ENCODE measurements around the gene KLHDC7B. TPM values are rescaled to one million over a fixed set of nuclear protein-coding genes. Genes with fewer than 3 reads are reported as not detected.

Gene KLHDC7B
- total RNA-seq, 2 experiments from 2014 or later = 0.25 to 0.46 TPM

- CTCF ChIA-PET (ENCODE audit: unreplicated experiment) = no interaction called here
Observed at GRCh38 chr22:50504369-50505211, 41.1 kb upstream of the KLHDC7B start.

GRCh38 chr22:50505276-50505775 lies 40.4 kb upstream of the KLHDC7B start:
- ChIA-PET CTCF (ENCODE audit: unreplicated experiment) (no interaction called here), POLR2A (no interaction called here)
- TF ChIP-seq EZH2phosphoT487 (IDR thresholded peaks at IDR 0.05; ENCODE audit: borderline replicate concordance, low read depth, low read length) (no peak), CTCF (conservative IDR thresholded peaks at IDR 0.05; ENCODE audit: low read length) (no peak)
- H3K27ac ChIP-seq (ENCODE audit: low read depth, low read length, poor library complexity, severe bottlenecking) = no peak overlapping the region
- peaks cover 4% of the 10 kb centered on the region; the same call in 1 of the 2 replicates for H4K20me1 ChIP-seq (ENCODE audit: insufficient read depth, low read length)
- intact Hi-C loops (cut with micrococcal nuclease; ENCODE audit: unreplicated experiment) = loop anchor here (5.0 to 10.0 kb wide), 2 partner anchors 233 to 261 kb away; partner anchors contain the start of genes MAPK11 and TUBGCP6
- no peak overlapping the region for H2AFZ ChIP-seq (ENCODE audit: low read length)
- H3K4me3 ChIP-seq (ENCODE audit: low read depth, low read length, poor library complexity, severe bottlenecking) = no peak overlapping the region
- H3K4me2 ChIP-seq (ENCODE audit: low read length) = no peak overlapping the region
- peaks cover 22% of the 10 kb centered on the region for H3K4me1 ChIP-seq (ENCODE audit: insufficient read depth, low read length, poor library complexity, severe bottlenecking)
- peaks cover 24% of the 10 kb centered on the region; the same call in 1 of the 2 replicates for H3K36me3 ChIP-seq (ENCODE audit: insufficient read depth, low read length)
- H3K9me2 ChIP-seq (ENCODE audit: insufficient read depth, low read length) = no peaks in the 10 kb centered on the region
- H3K79me2 ChIP-seq (ENCODE audit: insufficient read depth, low read depth, low read length) = peaks cover 27% of the 10 kb centered on the region
- H3K9me3 ChIP-seq (ENCODE audit: low read length) = no peaks in the 10 kb centered on the region
- no peak for DNase-seq (ENCODE audit: low spot score)
- BruUV-seq (replicated peaks) = no TSS peak

More at GRCh38 chr22:50504369-50505211, 41.1 kb upstream of the KLHDC7B start:
- no TSS peak for BruUV-seq (replicated peaks)
- Histone ChIP-seq H3K79me2 (ENCODE audit: insufficient read depth, low read depth, low read length) (peaks cover 20% of the 10 kb centered on the region), H2AFZ (ENCODE audit: low read length) (no peak overlapping the region), H3K9me2 (ENCODE audit: insufficient read depth, low read length) (no peaks in the 10 kb centered on the region), H3K9me3 (ENCODE audit: low read length) (no peaks in the 10 kb centered on the region), H3K27ac (ENCODE audit: low read depth, low read length, poor library complexity, severe bottlenecking) (no peak overlapping the region), H3K36me3 (ENCODE audit: insufficient read depth, low read length) (peaks cover 20% of the 10 kb centered on the region; the same call in 1 of the 2 replicates), H3K4me1 (ENCODE audit: insufficient read depth, low read length, poor library complexity, severe bottlenecking) (peaks cover 17% of the 10 kb centered on the region), H3K4me3 (ENCODE audit: low read depth, low read length, poor library complexity, severe bottlenecking) (no peak overlapping the region), H4K20me1 (ENCODE audit: insufficient read depth, low read length) (peaks cover 4% of the 10 kb centered on the region; the same call in 1 of the 2 replicates), H3K4me2 (ENCODE audit: low read length) (no peak overlapping the region)
- intact Hi-C loops (cut with micrococcal nuclease; ENCODE audit: unreplicated experiment) = loop anchor here (5.0 to 10.0 kb wide), 2 partner anchors 232 to 260 kb away; partner anchors contain the start of genes MAPK11 and TUBGCP6
- no peak for DNase-seq (ENCODE audit: low spot score)
- POLR2A ChIA-PET = no interaction called here
- TF ChIP-seq EZH2phosphoT487 (IDR thresholded peaks at IDR 0.05; ENCODE audit: borderline replicate concordance, low read depth, low read length) = no peak
- no peak for TF ChIP-seq CTCF (conservative IDR thresholded peaks at IDR 0.05; ENCODE audit: low read length)
